Stimulated activated CD8-positive, alpha-beta memory T cell treated with anti-CD3 and anti-CD28 coated beads, Interleukin-12 subunit alpha, Interleukin-12 subunit beta, amount 100 ng/mL, for 4 hours (primary cell): Measurements from ENCODE around the gene PRM3.

ENCODE experiments used
- DNase-seq: peaks from one replicate; pipeline ENCODE4 v3.0.0-alpha.2; 2020; ENCODE audit warnings: low read depth

Gene PRM3

GRCh38 chr16:11280616-11281522 lies 7.4 kb upstream of the PRM3 start, which contains the start of gene PRM1:
Gene PRM1 (minus strand): TSS chr16:11281330. CDS start chr16:11281238, 92 bp downstream.
- DNase-seq: no peak

GRCh38 chr16:11278681-11279628 lies 5.5 kb upstream of the PRM3 start:
- DNase-seq: no peak

DNA sequence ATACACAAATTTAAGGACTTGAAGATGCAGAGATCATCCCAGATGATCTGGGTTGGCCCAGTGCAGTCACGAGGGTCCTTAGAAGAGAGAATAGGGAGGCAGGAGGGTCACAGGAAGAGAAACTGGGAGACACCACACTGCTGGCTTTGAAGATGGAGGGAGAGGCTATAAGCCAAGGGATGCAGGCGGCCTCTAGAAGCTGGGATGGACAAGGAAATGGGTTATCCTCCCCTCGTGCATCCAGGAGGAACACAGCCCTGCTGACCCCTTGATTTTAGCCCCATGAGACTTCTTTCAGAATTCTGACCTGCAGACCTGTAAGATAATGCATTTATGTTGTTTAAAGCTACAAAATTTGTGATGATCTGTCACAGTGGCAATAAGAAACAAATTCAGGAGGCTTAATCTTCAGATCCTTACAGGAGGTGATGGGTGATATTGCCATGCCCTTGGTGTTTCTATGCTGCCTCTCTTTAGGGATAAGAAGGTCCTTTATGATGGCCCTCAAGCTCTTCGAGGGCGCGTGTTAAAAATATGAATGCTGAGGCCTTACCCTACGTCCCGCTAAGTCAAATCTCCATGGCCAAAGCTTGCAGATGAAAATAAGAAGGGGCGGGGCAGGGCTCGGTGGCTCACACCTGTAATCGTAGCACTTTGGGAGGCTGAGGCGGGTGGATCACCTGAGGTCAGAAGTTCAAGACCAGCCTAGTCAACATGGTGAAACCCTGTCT lies 4.3 kb upstream of the PRM3 start:
- no peak for DNase-seq

GRCh38 chr16:11276896-11277593 lies 3.6 kb upstream of the PRM3 start:
- DNase-seq: no peak

DNA sequence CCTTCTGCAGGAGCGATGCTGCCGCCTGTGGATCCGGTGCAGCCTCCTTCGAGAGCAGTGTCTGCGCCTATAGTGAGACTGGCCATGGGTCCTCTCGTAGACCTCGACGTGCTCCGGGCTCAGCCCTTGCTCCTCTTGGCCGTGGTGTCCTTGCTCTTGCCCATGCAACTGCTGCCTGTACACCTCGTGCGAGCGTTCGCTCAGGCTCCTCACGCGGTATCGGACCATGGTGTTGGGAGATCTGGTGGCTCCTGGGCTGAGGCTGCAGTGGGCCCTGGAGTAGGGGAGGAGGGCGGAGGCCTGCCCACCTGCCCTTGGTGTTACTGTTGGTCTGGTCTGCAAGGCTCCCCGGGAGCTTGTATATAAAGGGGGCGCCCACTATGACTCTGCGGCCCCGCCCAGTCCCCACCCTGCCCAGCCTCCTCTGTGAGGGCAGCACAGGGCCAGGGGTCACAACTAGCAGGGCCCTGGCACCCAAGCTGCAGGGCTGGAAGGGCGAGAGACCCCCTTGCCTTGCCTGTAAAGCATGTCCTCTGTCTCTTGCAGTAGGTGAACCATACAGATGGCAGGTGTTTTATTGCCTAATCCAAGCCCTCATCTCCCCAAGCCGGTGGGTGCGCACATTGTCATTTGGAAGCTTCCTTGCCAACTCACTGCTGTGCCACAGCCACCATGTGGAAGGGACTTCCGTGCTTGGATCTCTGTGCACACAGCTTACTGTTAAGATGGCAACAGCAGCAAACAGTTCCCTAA lies 2.9 kb upstream of the PRM3 start, which contains the start of gene PRM2:
Gene PRM2 (minus strand): TSS at position 338 of the 753 bp plus-strand sequence. CDS start 110 bp downstream, at position 228.
- DNase-seq: no peak

- no peak for DNase-seq
Measured at GRCh38 chr16:11274964-11275363, 1.5 kb upstream of the PRM3 start.

- no peak for DNase-seq
Measured at GRCh38 chr16:11273721-11274324, 394 bp upstream of the PRM3 start.

- DNase-seq: no peak
Measured at GRCh38 chr16:11272484-11272883, 945 bp downstream of the PRM3 start.

DNA sequence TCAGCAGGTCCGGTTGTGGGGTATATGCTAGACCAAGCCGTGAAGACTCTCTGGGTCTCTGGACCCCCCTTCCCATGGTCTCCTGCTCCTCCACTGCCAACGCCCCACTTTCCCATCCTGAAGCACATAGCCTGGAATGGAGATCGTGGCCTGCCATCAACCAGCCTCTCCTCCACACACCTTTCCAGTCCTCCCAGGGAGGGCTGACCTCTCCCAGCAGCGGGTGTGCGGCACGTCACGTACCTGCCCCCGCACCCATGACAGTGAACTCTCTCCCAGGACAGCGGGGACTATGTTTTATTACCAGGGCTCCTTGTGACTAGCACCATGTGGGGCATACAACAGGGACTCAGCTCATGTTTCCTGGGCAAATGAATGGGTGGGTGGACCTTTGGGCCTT lies 1.8 kb downstream of the PRM3 start:
- no peak for DNase-seq

DNA sequence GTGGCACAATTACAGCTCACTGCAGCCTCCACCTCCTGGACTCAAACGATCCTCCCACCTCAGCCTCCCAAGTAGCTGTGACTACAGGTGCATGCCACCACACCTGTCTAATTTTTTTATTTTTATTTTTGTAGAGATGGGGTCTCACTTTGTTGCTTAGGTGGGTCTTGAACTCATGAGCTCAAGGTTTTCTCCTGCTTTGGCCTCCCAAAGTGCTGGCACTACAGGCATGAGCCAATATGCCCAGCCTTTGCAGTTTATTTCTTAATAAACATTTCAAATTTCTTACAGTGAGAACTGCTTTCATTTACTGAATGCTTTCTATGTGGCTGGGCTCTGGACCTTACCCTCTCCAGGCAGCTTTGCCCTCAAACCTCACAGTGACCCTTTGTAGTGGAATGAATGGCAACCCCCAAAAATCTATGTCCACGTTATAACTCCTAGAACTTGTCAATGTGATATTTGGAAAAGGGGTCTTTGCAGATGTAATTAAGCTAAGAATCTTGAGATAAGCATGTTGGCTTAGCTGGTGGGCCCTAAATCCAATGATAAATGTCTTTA lies 2.7 kb downstream of the PRM3 start:
- no peak for DNase-seq

DNA sequence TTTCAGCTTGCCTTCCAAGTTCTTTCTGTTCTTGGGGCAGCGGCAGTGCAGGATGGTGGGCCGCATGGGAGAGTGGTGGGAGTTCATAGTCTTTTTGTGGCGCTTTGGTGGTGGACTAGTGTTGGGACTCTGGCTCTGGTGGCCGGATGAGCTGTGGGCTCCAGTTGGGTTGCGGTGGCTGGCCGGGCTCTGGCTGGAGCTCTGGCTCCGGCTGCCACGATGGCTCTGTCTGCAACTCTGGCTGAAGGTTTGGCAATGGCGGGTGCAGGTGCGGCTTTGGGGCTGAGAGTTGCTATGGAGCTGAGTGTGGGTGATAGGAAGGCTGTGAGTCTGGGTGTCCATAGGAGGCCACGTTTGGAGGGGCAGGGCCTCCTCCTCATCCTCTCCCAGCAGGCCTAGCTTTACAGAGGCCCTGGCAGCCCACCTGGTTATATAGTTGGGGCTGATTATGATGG lies 4.5 kb downstream of the PRM3 start, which contains the start of gene TNP2:
Gene TNP2 (minus strand): TSS at position 405 of the 455 bp plus-strand sequence. CDS start 63 bp downstream, at position 342.
- DNase-seq: no peak

- DNase-seq: no peak
Measured at GRCh38 chr16:11265124-11265523, 8.3 kb downstream of the PRM3 start.

GRCh38 chr16:11264155-11264832 lies 9.1 kb downstream of the PRM3 start:
- DNase-seq: no peak

DNA sequence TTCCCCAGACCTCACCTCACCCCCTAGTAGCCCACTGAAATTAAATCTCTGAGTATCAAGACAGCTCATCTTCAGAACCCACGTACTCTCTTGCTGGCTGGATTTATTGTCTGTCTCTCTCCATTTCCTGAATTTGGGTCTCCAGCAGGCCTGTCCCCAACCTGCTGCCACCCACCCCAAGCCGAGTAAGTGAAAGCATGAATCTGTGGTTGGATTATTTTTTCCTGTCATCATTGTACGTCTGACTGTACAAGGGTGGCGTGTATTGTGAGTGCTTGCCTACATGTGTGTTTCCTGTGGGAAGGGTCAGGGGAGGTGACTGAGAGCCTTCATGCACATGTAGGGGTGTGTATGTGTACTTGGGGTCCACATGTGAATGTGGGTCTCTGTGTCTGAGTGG lies 9.7 kb downstream of the PRM3 start:
- no peak for DNase-seq

- no peak for DNase-seq
Measured at GRCh38 chr16:11262915-11263314, 10.5 kb downstream of the PRM3 start.

DNA sequence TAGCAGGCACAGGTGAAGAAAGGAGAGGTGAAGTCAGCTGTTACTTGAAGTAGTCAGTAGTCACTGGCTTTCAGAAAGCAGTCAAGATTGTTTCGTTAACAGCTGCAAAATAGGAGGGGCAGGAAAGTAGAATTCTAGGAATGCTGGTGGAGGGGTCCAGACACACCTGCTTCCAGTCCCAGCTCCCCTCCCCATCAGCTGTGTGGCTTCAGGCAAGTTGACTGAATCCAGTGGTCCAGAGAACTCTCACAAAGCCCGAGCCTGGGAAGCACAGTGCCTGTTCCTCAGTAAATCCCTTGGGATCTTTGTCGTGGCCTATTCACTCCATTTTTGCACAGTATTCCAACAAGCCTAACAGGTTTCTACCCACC lies 12.8 kb downstream of the PRM3 start:
- DNase-seq: no peak

DNA sequence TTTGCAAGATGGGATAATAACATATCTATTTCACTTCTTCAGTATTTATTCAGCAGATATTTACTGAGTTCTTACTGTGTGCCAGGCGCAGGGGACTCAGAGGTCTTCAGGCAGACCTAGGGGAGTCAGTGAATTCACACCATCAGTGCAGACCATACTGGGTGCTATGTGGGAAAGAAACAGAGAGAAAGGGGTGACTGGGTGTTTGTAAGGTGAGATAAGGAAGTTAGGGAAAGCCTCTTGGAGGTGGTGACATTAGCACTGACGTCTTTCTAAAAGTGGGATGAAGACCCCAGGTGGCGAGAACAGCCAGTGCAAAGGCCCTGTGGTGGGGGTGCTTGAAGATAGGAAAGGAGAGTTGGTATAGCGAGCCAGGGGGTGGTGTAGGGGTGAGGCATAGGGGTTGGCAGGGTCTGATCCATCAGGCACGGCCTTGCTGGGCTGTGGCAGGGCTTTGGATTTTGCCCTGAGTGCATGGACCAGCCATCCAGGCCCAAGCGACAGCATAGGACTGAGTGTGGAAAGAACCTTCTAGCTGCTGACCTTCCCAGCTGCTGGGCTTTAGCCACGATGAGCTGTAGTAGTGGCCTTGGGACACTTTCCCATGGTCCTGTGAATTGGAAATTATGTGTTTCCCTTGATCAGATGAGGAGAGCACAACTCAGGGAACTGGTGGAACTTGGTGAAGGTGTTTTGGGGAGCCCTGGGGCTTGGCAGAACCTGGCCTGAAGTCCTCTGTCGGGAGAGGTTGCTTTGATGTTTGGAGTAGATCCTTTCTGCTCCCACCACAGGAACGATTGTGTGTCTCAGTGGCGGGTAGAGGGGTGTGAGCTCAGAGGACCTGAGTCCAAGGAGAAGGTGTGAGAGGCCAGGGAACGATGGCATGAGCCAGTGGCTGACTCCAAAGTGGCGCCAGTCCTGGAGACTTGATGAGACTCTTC lies 13.5 kb downstream of the PRM3 start:
- no peak for DNase-seq
